Naive thymus-derived CD4-positive, alpha-beta T cell (primary cell): ENCODE data around the gene GP2. TPM values are rescaled to one million over a fixed set of nuclear protein-coding genes. Genes with fewer than 3 reads are reported as not detected.
"Not testable (repeated sequence)": the region's sequence is repeated elsewhere in the genome, so short reads cannot be mapped to it uniquely, and the experiment has no call there.

Experiments used
- ATAC-seq: fragments of 150-1000 bp; cut with Tn5 transposase; 2 replicates; pipeline ENCODE4 v1.10.0; 2021; ENCODE audit warnings: mild to moderate bottlenecking, moderate library complexity
- CTCF ChIA-PET: fragments of 350-600 bp; sonication (Branson Sonifier 250); formaldehyde crosslinking; loops from one replicate; lab custom pipeline; 2021; ENCODE audit warnings: antibody characterized with exemption; lab: Charles Lee
- POLR2A ChIA-PET: fragments of 350-600 bp; sonication (Branson Sonifier 250); formaldehyde crosslinking; loops from one replicate; lab custom pipeline; 2021; ENCODE audit warnings: antibody characterized with exemption, inconsistent platforms; lab: Charles Lee
- DNase-seq, 9 donors: peaks; one replicate each; pipeline versions ENCODE4 v3.0.0 to v3.0.0-alpha.2; 2020 to 2022; ENCODE audit warnings: mixed read lengths in 1 of 9
- H3K27ac ChIP-seq: one replicate; pipeline ENCODE4 v1.7.0; 2013; ENCODE audit warnings: mild to moderate bottlenecking, low read depth, low read length, moderate library complexity
- H3K27me3 ChIP-seq, 2 donors: one replicate each; pipeline ENCODE4 v1.7.0; 2013; ENCODE audit warnings: low read length in 2 of 2, mild to moderate bottlenecking in 2 of 2, moderate library complexity in 2 of 2; ENCODE audit not compliant: control insufficient read depth in 2 of 2, insufficient read depth in 2 of 2
- H3K36me3 ChIP-seq, 3 experiments: 1 replicate in 2 of 3; 2 replicates in 1 of 3; pipeline ENCODE4 v1.7.0; 2013; ENCODE audit warnings: low read length in 3 of 3, mild to moderate bottlenecking in 3 of 3, moderate library complexity in 1 of 3; ENCODE audit not compliant: insufficient read depth in 3 of 3, control insufficient read depth in 2 of 3
- H3K4me1 ChIP-seq, 2 donors: one replicate each; pipeline ENCODE4 v1.7.0; 2013; ENCODE audit warnings: low read length in 2 of 2, mild to moderate bottlenecking in 2 of 2, moderate library complexity in 1 of 2; ENCODE audit not compliant: control insufficient read depth in 2 of 2, insufficient read depth in 2 of 2
- H3K4me3 ChIP-seq: 2 replicates; pipeline ENCODE4 v1.7.0; 2013; ENCODE audit warnings: mild to moderate bottlenecking, low read length
- H3K9me3 ChIP-seq, 3 experiments: 1 replicate in 2 of 3; 2 replicates in 1 of 3; pipeline ENCODE4 v1.7.0; 2013; ENCODE audit warnings: low read length in 3 of 3; ENCODE audit not compliant: control insufficient read depth in 2 of 3
- H3K27ac Mint-ChIP-seq, 9 donors: one replicate each; pipeline ENCODE4 v1.8.0; 2020 to 2022; ENCODE audit warnings: mixed read lengths in 9 of 9, mild to moderate bottlenecking in 8 of 9, moderate library complexity in 5 of 9, inconsistent platforms in 2 of 9
- H3K27me3 Mint-ChIP-seq, 5 donors: one replicate each; pipeline ENCODE4 v1.8.0; 2021 to 2022; ENCODE audit warnings: mixed read lengths in 5 of 5, mild to moderate bottlenecking in 1 of 5
- H3K36me3 Mint-ChIP-seq, 5 donors: one replicate each; pipeline ENCODE4 v1.8.0; 2020 to 2022; ENCODE audit warnings: mixed read lengths in 5 of 5, mild to moderate bottlenecking in 3 of 5, inconsistent platforms in 1 of 5
- H3K4me1 Mint-ChIP-seq, 7 donors: one replicate each; pipeline ENCODE4 v1.8.0; 2020 to 2022; ENCODE audit warnings: mixed read lengths in 7 of 7, mild to moderate bottlenecking in 3 of 7, inconsistent platforms in 1 of 7
- H3K4me3 Mint-ChIP-seq, 10 donors: one replicate each; pipeline ENCODE4 v1.8.0; 2020 to 2022; ENCODE audit warnings: mild to moderate bottlenecking in 10 of 10, mixed read lengths in 10 of 10, moderate library complexity in 6 of 10, inconsistent platforms in 2 of 10
- H3K9me3 Mint-ChIP-seq, 11 donors: one replicate each; pipeline ENCODE4 v1.8.0; 2020 to 2022; ENCODE audit warnings: mixed read lengths in 11 of 11, mild to moderate bottlenecking in 4 of 11, inconsistent platforms in 1 of 11, moderate library complexity in 1 of 11
- intact Hi-C, 2 donors: fragments of 100-400 bp; cut with micrococcal nuclease; formaldehyde crosslinking; loops; one replicate each; pipeline ENCODE4 v1.15.1; 2023
- polyA plus RNA-seq, 2 donors: library from polyadenylated mRNA; unstranded; fragments of 300-500 nt; fragmentation: Illumina TruSeq; gene quantifications; one replicate each; pipeline ENCODE4 v1.2.3, GENCODE V29; 2021
- total RNA-seq, 6 experiments: library from RNA in 5 of 6; stranded (reverse) in 5 of 6; gene quantifications; 1 replicate in 5 of 6; 2 replicates in 1 of 6; pipeline ENCODE4 v1.2.3 and lab custom pipeline; 2021 to 2026

Gene GP2
- total and polyA plus RNA-seq, 7 experiments from 2014 or later, result not detected

GRCh38 chr16:20329392-20330138, 2.3 kb upstream of the GP2 start:
- no peak for DNase-seq
- Histone ChIP-seq H3K27me3 (no peaks in the 10 kb centered on the region), H3K4me1 (no peaks in the 10 kb centered on the region), H3K27ac (no peak overlapping the region), H3K36me3 (no peaks in the 10 kb centered on the region), H3K4me3 (no peak overlapping the region), H3K9me3 (no peaks in the 10 kb centered on the region)
- peaks cover 0 to 8% (median 0%) of the 10 kb centered on the region in 11 donors for H3K9me3 Mint-ChIP-seq
- intact Hi-C loops, result no loop called here
- ATAC-seq, result no peak
- CTCF ChIA-PET, result no interaction called here
- no peaks in the 10 kb centered on the region for H3K4me1 Mint-ChIP-seq
- no peak overlapping the region for H3K27ac Mint-ChIP-seq
- no peaks in the 10 kb centered on the region for H3K36me3 Mint-ChIP-seq
- POLR2A ChIA-PET, result no interaction called here
- H3K4me3 Mint-ChIP-seq, result no peak overlapping the region
- peaks cover 0 to 5% (median 0%) of the 10 kb centered on the region in 5 donors for H3K27me3 Mint-ChIP-seq

GRCh38 chr16:20326321-20326720, 992 bp downstream of the GP2 start:
- Histone ChIP-seq H3K36me3 (no peaks in the 10 kb centered on the region), H3K9me3 (no peaks in the 10 kb centered on the region), H3K4me3 (no peak overlapping the region), H3K27ac (no peak overlapping the region), H3K4me1 (no peaks in the 10 kb centered on the region), H3K27me3 (no peaks in the 10 kb centered on the region)
- ATAC-seq (no peak), DNase-seq (no peak)
- CTCF ChIA-PET, result no interaction called here
- H3K4me3 Mint-ChIP-seq, result no peak overlapping the region
- H3K9me3 Mint-ChIP-seq, result peaks cover 0 to 8% (median 0%) of the 10 kb centered on the region in 11 donors
- intact Hi-C loops, result no loop called here
- H3K27me3 Mint-ChIP-seq, result peaks cover 0 to 10% (median 9%) of the 10 kb centered on the region in 5 donors
- H3K27ac Mint-ChIP-seq, result no peak overlapping the region
- POLR2A ChIA-PET, result no interaction called here
- no peaks in the 10 kb centered on the region for H3K4me1 Mint-ChIP-seq
- H3K36me3 Mint-ChIP-seq, result no peaks in the 10 kb centered on the region

- no peaks in the 10 kb centered on the region for H3K36me3 Mint-ChIP-seq
- no peak overlapping the region for H3K4me3 Mint-ChIP-seq
- POLR2A ChIA-PET, result no interaction called here
- ATAC-seq (no peak), DNase-seq (no peak)
- H3K36me3 ChIP-seq, result no peaks in the 10 kb centered on the region
- H3K27ac ChIP-seq, result no peak overlapping the region
- no peak overlapping the region for H3K4me3 ChIP-seq
- H3K27me3 ChIP-seq, result no peaks in the 10 kb centered on the region
- H3K9me3 Mint-ChIP-seq, result peaks cover 0 to 8% (median 0%) of the 10 kb centered on the region in 11 donors
- no peaks in the 10 kb centered on the region for H3K9me3 ChIP-seq
- peaks cover 0 to 15% (median 10%) of the 10 kb centered on the region in 5 donors for H3K27me3 Mint-ChIP-seq
- CTCF ChIA-PET, result no interaction called here
- no peaks in the 10 kb centered on the region for H3K4me1 Mint-ChIP-seq
- intact Hi-C loops, result no loop called here
- no peak overlapping the region for H3K27ac Mint-ChIP-seq
- H3K4me1 ChIP-seq, result no peaks in the 10 kb centered on the region
Measured at GRCh38 chr16:20325005-20325404, 2.3 kb downstream of the GP2 start.

- ChIA-PET CTCF (no interaction called here), POLR2A (no interaction called here)
- Mint-ChIP-seq H3K4me1 (no peaks in the 10 kb centered on the region), H3K4me3 (no peak overlapping the region), H3K27me3 (peaks cover 0 to 16% (median 10%) of the 10 kb centered on the region in 5 donors), H3K27ac (no peak overlapping the region), H3K9me3 (peaks cover 0 to 5% (median 0%) of the 10 kb centered on the region in 11 donors), H3K36me3 (no peaks in the 10 kb centered on the region)
- Histone ChIP-seq H3K4me1 (no peaks in the 10 kb centered on the region), H3K27me3 (no peaks in the 10 kb centered on the region), H3K36me3 (no peaks in the 10 kb centered on the region), H3K27ac (no peak overlapping the region), H3K9me3 (no peaks in the 10 kb centered on the region), H3K4me3 (no peak overlapping the region)
- ATAC-seq (no peak), DNase-seq (no peak)
- intact Hi-C loops, result no loop called here
Measured at GRCh38 chr16:20323591-20324117, 3.7 kb downstream of the GP2 start.

- CTCF ChIA-PET, result no interaction called here
Measured at GRCh38 chr16:20322696-20323095, 4.6 kb downstream of the GP2 start.

GRCh38 chr16:20321671-20322070, 5.6 kb downstream of the GP2 start:
- H3K4me3 Mint-ChIP-seq, result no peak overlapping the region
- no peak for DNase-seq
- peaks cover 0 to 24% (median 15%) of the 10 kb centered on the region in 5 donors for H3K27me3 Mint-ChIP-seq
- ChIA-PET CTCF (no interaction called here), POLR2A (no interaction called here)
- intact Hi-C loops, result no loop called here
- no peak for ATAC-seq
- H3K36me3 ChIP-seq, result no peaks in the 10 kb centered on the region
- H3K36me3 Mint-ChIP-seq, result no peaks in the 10 kb centered on the region
- H3K27me3 ChIP-seq, result no peaks in the 10 kb centered on the region
- H3K27ac ChIP-seq, result no peak overlapping the region
- peaks cover 0 to 3% (median 0%) of the 10 kb centered on the region in 11 donors for H3K9me3 Mint-ChIP-seq
- H3K4me1 ChIP-seq, result no peaks in the 10 kb centered on the region
- H3K27ac Mint-ChIP-seq, result no peak overlapping the region
- H3K4me1 Mint-ChIP-seq, result no peaks in the 10 kb centered on the region
- no peaks in the 10 kb centered on the region for H3K9me3 ChIP-seq
- no peak overlapping the region for H3K4me3 ChIP-seq

More at GRCh38 chr16:20322696-20323095, 4.6 kb downstream of the GP2 start:
- Histone ChIP-seq H3K4me3 (no peak overlapping the region), H3K4me1 (no peaks in the 10 kb centered on the region), H3K27me3 (no peaks in the 10 kb centered on the region), H3K27ac (no peak overlapping the region), H3K36me3 (no peaks in the 10 kb centered on the region), H3K9me3 (no peaks in the 10 kb centered on the region)
- ATAC-seq, result no peak
- POLR2A ChIA-PET, result no interaction called here
- H3K27ac Mint-ChIP-seq, result no peak overlapping the region
- H3K9me3 Mint-ChIP-seq, result peaks cover 0 to 5% (median 0%) of the 10 kb centered on the region in 11 donors
- H3K36me3 Mint-ChIP-seq, result no peaks in the 10 kb centered on the region
- H3K4me1 Mint-ChIP-seq, result no peaks in the 10 kb centered on the region
- peaks cover 0 to 16% (median 10%) of the 10 kb centered on the region in 5 donors for H3K27me3 Mint-ChIP-seq
- no peak overlapping the region for H3K4me3 Mint-ChIP-seq
- no peak for DNase-seq
- intact Hi-C loops, result no loop called here

- H3K9me3 Mint-ChIP-seq, H3K4me1 ChIP-seq, H3K4me3 Mint-ChIP-seq, intact Hi-C loops, DNase-seq, H3K4me3 ChIP-seq, H3K4me1 Mint-ChIP-seq, POLR2A ChIA-PET, ATAC-seq, H3K27ac ChIP-seq, H3K9me3 ChIP-seq, CTCF ChIA-PET, H3K27ac Mint-ChIP-seq, H3K27me3 ChIP-seq, H3K36me3 ChIP-seq, H3K36me3 Mint-ChIP-seq: not testable (repeated sequence)
- H3K27me3 Mint-ChIP-seq, result peaks cover 0 to 24% (median 16%) of the 10 kb centered on the region in 5 donors
Measured at GRCh38 chr16:20321051-20321450, 6.3 kb downstream of the GP2 start.
